HG02588 (cell line): ENCODE results near the gene ITGB2.

Experiments used
- ATAC-seq: cut with Tn5 transposase; IDR thresholded peaks from one replicate; pipeline ENCODE4 v1.9.1; 2021; ENCODE audit warnings: mild to moderate bottlenecking, moderate library complexity; ENCODE audit not compliant: unreplicated experiment

The ITGB2 gene

GRCh38 chr21:44871576-44872269, 49.0 kb downstream of the ITGB2 start:
- no peak for ATAC-seq

GRCh38 chr21:44870748-44871495, 49.8 kb downstream of the ITGB2 start:
- ATAC-seq, result no peak

- no peak for ATAC-seq
Observed at GRCh38 chr21:44869781-44870747, 50.6 kb downstream of the ITGB2 start.

- ATAC-seq, result no peak
Observed at GRCh38 chr21:44868707-44869106, 52.0 kb downstream of the ITGB2 start.

- ATAC-seq, result no peak
Observed at GRCh38 chr21:44867999-44868700, 52.5 kb downstream of the ITGB2 start.

GRCh38 chr21:44867464-44867863, 53.2 kb downstream of the ITGB2 start:
- no peak for ATAC-seq

GRCh38 chr21:44866780-44867179, 53.9 kb downstream of the ITGB2 start:
- ATAC-seq, result no peak

- peak; percentile 46 for ATAC-seq
Observed at GRCh38 chr21:44865561-44866280, 55.0 kb downstream of the ITGB2 start.

- ATAC-seq, result no peak
Observed at GRCh38 chr21:44862869-44863685, 57.6 kb downstream of the ITGB2 start.

- ATAC-seq, result no peak
Observed at GRCh38 chr21:44858791-44859190, 61.9 kb downstream of the ITGB2 start.

- ATAC-seq, result no peak
Observed at GRCh38 chr21:44858291-44858690, 62.4 kb downstream of the ITGB2 start.

- no peak for ATAC-seq
Observed at GRCh38 chr21:44857127-44857892, 63.4 kb downstream of the ITGB2 start.

GRCh38 chr21:44856131-44856530, 64.6 kb downstream of the ITGB2 start:
- no peak for ATAC-seq

GRCh38 chr21:44855572-44855971, 65.1 kb downstream of the ITGB2 start:
- no peak for ATAC-seq

GRCh38 chr21:44854664-44855446, 65.8 kb downstream of the ITGB2 start:
- no peak for ATAC-seq

- ATAC-seq, result no peak
Observed at GRCh38 chr21:44854391-44854663, 66.4 kb downstream of the ITGB2 start.

- no peak for ATAC-seq
Observed at GRCh38 chr21:44853601-44854390, 66.9 kb downstream of the ITGB2 start.
